ENCODE data around the gene MAP3K5.

- TF ChIP-seq POLR2AphosphoS5 (IDR thresholded peaks at IDR 0.05; ENCODE audit: low read depth, low read length), result no peak
- TF ChIP-seq SIN3A (IDR thresholded peaks at IDR 0.05; ENCODE audit: borderline replicate concordance, insufficient read depth, low read length), result no peak
- no peak for TF ChIP-seq REST (IDR thresholded peaks at IDR 0.05; ENCODE audit: insufficient read depth in 1 of 2, low read depth in 2 of 2, low read length in 2 of 2)
- no peak for TF ChIP-seq TAF1 (IDR thresholded peaks at IDR 0.05; ENCODE audit: borderline replicate concordance, insufficient read depth, low read length)
Measured at GRCh38 chr6:136627191-136627590, 165.1 kb downstream of the MAP3K5 start.
